Fibroblast of gingiva (primary cell): ENCODE data around the gene ACLY.
A peak's percentile ranks its signal among the peaks of the same experiment; 100 is the strongest.
"Not testable (repeated sequence)": the region's sequence is repeated elsewhere in the genome, so short reads cannot be mapped to it uniquely, and the experiment has no call there.

Experiments
- DNase-seq: peaks from one replicate; pipeline ENCODE4 v3.0.0-alpha.2; 2011; ENCODE audit warnings: low read depth

The ACLY gene

GRCh38 chr17:41910701-41911391, 7.9 kb downstream of the ACLY start:
- peak; percentile 80 for DNase-seq

- no peak for DNase-seq
These were observed 9.7 kb downstream of the ACLY start for GRCh38 chr17:41909088-41909487.

GRCh38 chr17:41907633-41908539, 10.9 kb downstream of the ACLY start:
- no peak for DNase-seq

GRCh38 chr17:41907185-41907556, 11.6 kb downstream of the ACLY start:
- peak; percentile 32 for DNase-seq

GRCh38 chr17:41906465-41907184, 12.1 kb downstream of the ACLY start:
- no peak for DNase-seq

- no peak for DNase-seq
These were observed 13.6 kb downstream of the ACLY start for GRCh38 chr17:41905172-41905571.

- DNase-seq = no peak
These were observed 14.4 kb downstream of the ACLY start for GRCh38 chr17:41904242-41904841.

GRCh38 chr17:41901646-41902045, 17.1 kb downstream of the ACLY start:
- DNase-seq = no peak

- no peak for DNase-seq
These were observed 22.0 kb downstream of the ACLY start for GRCh38 chr17:41896726-41897125.

- peak; percentile 66 for DNase-seq
These were observed 23.1 kb downstream of the ACLY start for GRCh38 chr17:41895617-41896016.

GRCh38 chr17:41894791-41895331, 23.9 kb downstream of the ACLY start:
- peak; percentile 93 for DNase-seq

- no peak for DNase-seq
These were observed 25.4 kb downstream of the ACLY start for GRCh38 chr17:41893384-41893783.

- no peak for DNase-seq
These were observed 26.8 kb downstream of the ACLY start for GRCh38 chr17:41892021-41892376.

- no peak for DNase-seq
These were observed 27.4 kb downstream of the ACLY start for GRCh38 chr17:41891135-41892020.

- DNase-seq = no peak
These were observed 30.3 kb downstream of the ACLY start for GRCh38 chr17:41888332-41888965.

GRCh38 chr17:41885733-41886132, 33.0 kb downstream of the ACLY start:
- no peak for DNase-seq

GRCh38 chr17:41882756-41883155, 36.0 kb downstream of the ACLY start:
- DNase-seq = no peak

GRCh38 chr17:41880130-41880529, 38.6 kb downstream of the ACLY start:
- no peak for DNase-seq

- not testable (repeated sequence) for DNase-seq
These were observed 44.5 kb downstream of the ACLY start for GRCh38 chr17:41874293-41874670.

- no peak for DNase-seq
These were observed 45.0 kb downstream of the ACLY start for GRCh38 chr17:41873559-41874292.
